HG03196 (cell line): Measurements from ENCODE around the gene OOSP1.
"Not testable (repeated sequence)": the region's sequence is repeated elsewhere in the genome, so short reads cannot be mapped to it uniquely, and the experiment has no call there.

Experiments used
- ATAC-seq: cut with Tn5 transposase; IDR thresholded peaks from one replicate; pipeline ENCODE4 v1.9.1; 2021; ENCODE audit not compliant: unreplicated experiment

Gene OOSP1, protein sequence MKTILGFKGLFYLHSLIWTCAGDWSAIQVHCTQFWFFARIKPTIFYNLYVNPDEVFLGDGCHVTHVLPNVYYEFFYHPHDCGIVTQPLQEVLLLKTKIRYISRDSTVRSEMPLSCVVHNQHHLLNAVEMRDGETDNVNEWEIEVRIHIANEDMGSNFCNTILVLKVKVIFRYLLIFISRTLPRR

DNA sequence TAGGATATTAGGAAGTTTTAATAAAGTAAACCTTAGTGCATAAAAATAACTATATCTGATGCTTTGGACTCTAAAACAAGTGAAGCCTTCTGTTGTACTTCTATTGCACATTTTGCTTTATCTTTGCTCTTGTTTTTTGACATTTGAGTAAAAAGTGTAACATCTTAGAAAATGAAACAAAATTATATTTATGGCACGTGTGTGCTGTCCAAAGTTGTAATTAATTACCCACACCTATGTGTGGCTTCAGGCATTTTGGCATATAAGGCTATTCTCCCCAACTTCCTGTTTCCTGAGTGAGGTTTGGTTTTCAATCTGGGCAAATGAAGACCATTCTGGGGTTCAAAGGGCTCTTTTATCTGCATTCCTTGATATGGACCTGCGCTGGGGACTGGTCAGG is at the start of gene OOSP1:
TSS of gene OOSP1 (plus strand) at position 301 of the 400 bp plus-strand sequence. CDS start at position 324, 23 bp downstream.
- no peak for ATAC-seq

DNA sequence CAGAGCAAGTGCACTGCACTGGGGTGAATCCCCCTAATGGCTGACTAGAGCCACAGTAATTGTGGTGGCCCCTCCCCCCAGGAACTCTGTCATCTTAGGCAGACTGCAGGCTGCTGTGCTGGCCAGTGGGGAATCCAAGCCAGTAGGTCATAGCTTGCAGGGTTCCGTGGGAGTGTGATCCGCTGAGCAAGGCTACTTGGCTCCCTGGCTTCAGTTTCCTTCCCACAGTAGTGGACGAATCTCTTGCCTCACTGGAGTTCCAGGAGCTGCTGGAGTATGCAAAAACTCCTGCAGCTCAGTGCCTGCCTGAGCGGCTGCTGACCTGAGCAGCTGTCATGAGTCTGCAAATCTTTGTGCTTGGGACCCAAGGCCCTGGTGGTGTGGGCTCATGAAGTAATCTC is 46.5 kb upstream of the OOSP1 start:
- ATAC-seq, result no peak

DNA sequence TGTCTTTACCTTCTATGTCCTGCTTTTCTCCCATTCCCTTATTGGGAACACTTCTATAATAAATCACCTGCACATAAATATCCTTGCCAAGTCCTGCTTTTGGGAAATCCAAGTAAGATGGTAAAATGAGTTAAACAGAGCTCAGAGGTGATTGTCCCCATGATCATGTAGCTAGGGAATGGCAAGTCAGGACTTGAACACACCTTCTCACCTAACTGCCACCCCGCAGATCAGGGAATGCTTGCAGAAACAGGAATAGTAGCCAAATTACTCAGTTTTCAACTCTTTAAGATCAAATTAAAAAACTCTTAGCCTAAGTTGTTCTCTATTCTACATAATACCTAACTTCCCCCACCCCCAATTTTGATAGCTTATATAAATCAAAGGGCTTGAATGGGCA is 43.6 kb upstream of the OOSP1 start:
- no peak for ATAC-seq

DNA sequence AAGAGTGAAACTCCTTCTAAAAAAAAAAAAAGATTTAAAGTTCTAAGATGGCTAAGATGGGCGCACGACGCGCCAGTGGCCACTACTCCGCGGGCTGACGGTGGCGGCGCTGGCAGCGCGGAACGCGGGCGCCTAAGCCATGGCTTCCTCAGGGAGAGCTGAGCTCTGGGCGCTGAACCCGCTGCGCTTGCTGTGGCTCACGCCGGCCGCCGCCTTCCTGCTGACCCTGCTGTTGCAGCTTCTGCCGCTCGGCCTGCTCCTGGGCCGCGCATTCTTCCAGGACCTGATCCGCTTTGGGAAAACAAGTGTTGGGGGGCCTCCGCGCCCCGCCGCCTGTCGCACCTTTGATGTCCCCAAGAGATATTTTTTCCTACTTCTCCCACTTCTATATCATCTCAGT is 40.2 kb upstream of the OOSP1 start:
- no peak for ATAC-seq

DNA sequence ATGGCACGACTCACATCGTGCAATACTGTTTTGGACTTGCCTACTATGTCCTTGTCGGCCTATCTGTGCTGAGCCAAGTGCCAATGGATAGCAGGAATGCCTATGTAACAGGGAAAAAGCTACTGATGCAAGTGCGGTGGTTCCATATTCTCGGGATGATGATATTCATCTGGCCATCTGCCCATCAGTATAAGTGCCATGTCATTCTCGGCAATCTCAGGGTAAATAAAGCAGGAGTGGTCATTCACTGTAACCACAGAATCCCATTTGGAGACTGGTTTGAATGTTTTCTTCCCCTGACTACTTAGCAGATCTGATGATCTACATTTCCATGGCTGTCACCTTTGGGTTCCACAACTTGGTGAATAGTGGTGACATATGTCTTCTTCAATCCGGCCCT is 39.6 kb upstream of the OOSP1 start:
- no peak for ATAC-seq

DNA sequence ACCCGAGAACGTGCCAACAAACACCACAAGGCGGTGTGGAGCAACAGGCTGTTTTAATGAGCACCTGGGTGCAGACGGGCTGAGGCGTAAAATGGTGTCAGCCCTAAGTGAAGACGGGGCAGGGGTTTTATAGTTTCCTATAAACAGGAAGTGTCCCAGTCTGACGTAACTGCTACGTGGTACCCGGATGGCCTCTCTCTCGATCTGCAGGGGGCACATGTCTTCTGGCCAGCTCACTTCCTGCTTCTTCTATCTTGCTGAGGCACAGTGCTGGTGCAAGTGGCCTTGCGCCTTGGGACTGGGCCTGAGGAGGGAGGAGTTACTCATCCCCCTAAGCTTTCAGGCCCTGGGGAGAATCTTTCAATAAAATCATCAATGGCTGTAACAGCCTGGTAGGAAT is 38.7 kb upstream of the OOSP1 start:
- ATAC-seq, result no peak

DNA sequence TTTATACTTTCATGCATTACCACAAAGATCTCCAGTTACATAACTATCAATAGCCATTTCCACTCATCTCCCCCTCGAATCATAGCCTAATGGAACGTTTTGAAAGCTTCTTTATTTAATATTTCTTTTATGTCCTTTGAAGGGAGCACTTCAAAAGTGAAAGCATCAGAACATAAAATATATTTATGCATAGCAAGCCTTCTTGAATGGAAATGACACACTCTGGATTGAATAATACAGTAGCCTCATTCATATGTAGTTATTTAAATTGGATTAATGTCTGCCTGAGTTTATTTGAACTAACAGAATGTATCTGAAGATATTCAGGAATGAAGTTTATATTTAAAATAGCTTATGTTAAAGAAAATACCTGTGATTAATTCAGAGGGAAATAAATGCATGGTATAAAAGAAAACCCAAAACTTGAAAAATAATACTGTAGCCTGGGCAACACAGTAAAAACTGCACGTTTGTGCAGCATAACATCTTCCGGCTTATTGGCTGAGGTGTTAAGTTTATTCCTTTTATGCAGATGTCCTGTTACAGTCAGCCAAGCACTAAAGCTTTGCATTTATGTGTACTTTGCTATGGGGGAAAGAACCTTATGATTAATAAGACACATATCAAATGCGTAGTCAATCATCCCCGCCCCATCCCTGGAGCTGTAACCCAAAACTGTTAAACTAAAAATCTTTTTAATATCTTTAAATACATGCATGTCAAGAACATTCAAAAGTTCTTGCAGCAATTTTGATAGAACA is 37.7 kb upstream of the OOSP1 start:
- ATAC-seq, result no peak

DNA sequence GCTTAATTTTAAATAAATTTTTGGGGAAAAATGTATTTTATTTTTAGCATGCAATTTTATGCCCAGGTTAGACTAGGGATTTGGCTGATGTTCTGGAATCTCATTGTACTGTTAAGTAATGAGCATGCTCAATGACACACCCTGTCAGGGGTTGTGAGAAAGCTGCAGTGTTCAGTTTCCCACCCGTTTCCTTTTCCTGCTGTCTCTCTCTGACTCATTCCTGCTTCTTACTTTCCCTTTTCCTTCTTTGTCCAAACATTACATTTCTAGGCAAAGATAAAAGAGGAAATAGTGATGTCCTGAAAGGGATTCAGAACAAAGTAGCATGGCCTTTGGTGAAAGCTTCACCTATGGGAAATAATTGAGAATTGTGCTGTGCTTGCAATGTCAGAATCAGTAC is 36.9 kb upstream of the OOSP1 start:
- no peak for ATAC-seq

DNA sequence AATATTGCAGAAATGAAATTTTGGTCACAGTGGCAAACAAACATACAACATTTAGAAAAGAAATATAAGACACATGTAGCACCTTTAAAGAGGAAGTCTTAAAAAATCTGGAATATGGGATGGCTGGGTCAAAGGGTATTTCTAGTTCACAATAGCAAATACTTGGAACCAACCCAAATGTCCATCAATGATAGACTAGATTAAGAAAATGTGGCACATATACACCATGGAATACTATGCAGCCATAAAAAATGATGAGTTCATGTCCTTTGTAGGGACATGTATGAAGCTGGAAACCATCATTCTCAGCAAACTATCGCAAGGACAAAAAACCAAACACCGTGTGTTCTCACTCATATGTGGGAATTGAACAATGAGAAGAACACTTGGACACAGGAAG is 34.7 kb upstream of the OOSP1 start:
- not testable (repeated sequence) for ATAC-seq

DNA sequence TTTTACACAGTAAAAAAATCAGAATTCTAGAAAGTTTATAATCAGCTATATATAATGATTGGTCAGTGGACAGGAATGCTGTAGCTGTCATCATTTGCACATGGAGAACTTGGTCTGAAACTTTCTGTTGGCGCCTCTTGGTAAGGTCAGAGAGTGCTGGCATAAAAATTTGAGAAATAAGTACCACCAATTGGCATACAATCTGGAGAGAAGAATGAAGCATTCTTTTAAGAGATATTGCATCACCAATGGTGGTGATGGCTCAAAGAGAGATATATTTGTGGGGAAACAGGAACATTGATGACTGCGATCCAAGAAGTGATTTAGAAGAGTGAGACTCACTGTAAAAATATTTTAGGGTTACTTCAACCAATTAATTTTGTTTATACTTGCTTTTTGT is 19.8 kb upstream of the OOSP1 start:
- ATAC-seq, result no peak

DNA sequence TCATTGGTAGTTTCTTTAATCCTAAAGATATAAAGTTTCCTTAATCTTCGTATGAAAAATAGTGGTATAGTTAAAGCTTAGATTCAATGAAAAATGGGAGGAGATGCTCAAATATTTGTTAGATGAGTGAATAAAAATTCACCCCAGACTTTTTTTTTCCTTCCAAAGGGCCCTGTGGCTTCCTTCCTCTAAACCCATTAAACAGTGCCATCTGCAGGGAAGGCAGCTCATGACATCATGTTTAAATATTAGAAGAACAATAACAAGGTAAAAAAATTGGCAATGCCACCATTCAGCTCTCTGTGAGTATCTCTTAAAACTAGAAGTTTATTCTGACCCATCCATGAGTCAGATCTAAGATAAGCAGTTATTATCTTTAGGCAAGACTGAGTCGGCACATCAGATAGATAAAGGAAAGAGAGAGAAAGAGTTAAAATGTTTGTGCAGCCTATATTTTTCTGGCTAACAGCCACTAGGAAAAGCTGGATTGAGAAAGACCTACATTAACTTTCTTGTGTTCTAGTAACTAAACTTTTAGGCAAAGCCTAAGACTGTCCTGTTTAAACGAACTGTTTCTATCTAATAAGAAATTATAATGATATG is 19.1 kb upstream of the OOSP1 start:
- ATAC-seq, result no peak

DNA sequence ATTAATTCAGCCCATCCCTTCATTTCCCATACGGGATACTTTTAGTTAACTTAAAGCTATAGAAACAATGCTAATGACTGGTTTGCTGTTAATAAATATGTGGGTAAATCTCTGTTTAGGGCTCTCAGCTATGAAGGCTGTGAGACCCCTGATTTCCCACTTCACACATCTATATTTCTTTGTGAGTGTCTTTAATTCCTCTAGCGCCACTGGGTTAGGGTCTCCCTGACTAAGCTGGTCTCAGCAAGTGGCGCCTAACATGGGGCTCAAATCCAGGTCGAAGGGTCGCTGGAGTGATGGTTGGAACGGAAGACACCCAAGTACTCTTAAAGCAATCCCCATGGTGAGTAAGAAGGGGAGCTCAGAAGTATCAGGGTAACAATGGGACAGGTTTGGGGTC is 14.4 kb upstream of the OOSP1 start:
- ATAC-seq, result no peak

DNA sequence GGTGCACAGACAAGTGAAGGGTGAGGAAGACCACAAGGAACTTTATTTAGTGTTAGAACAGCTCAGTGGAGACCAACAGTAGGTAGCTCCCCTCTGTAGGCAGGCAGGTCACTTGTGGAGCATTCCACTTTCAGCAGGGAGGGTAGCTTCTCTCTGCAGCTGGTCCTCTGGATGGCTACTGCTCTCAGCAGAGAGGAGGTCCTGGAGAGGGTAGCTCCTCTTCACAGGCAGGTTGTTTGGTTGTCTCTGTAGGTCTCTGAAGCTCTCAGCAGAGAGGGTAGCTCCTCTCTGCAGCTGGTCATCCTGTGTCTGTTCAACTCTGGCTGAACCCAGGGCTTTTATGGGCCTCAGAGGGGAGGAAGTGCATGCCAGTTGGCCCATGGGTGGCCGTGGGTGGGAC is 6.5 kb upstream of the OOSP1 start:
- ATAC-seq, result no peak

DNA sequence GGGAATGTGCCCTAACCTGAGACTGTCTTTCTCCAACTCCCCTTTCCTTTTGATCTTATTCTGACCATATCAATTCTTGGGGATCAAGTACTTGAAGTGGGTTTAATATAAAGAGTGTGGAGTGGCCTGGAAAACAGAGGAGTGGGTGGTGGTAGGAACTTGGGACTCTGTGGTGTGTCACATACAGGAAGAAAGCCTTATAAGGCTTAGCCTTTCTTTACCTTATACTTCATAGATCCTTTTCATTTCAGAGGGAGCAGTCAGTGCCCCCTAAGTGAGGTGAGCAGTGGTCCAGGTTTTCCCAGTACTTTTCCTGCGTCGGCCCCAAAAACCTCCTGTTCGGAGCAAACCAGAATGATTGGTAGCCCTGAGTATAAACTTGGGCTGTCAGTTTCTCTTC is 486 bp downstream of the OOSP1 start:
- no peak for ATAC-seq

DNA sequence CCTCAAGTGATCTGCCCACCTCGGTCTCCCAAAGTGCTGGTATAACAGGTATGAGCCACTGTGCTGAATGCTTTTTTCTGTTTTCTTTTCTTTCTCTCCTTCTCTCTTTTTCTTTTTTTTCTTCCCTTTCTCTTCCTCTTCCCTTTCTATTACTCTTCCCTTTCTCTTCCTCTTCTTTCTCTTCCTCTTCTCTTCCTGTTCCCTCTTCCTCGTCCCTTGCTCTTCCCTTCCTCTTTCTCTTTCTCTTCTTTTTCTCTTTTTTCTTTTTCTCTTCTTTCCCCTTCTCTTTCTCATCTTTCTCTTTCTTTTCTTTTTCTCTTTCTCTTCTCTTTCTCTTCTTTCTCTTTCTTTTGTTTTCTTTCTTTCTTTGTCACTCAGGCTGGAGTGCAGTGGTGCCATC is 1.2 kb downstream of the OOSP1 start:
- ATAC-seq, result no peak

DNA sequence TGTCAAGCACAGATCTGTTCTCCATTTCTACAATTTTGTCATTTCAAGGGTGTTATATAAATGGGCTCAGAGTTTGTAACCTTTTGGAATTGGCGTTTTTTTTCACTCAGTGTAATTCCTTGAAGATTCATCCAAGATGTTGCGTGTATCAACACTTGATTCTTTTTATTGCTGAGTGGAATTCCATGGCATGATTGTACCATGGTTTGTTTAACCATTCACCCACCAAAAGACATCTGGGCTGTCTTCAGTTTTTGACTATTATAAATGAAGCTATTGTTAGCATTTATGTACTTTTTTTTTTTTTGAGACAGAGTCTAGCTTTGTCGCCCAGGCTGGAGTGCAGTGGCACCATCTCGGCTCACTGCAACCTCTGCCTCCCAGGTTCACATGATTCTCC is 2.9 kb downstream of the OOSP1 start:
- ATAC-seq, result no peak

DNA sequence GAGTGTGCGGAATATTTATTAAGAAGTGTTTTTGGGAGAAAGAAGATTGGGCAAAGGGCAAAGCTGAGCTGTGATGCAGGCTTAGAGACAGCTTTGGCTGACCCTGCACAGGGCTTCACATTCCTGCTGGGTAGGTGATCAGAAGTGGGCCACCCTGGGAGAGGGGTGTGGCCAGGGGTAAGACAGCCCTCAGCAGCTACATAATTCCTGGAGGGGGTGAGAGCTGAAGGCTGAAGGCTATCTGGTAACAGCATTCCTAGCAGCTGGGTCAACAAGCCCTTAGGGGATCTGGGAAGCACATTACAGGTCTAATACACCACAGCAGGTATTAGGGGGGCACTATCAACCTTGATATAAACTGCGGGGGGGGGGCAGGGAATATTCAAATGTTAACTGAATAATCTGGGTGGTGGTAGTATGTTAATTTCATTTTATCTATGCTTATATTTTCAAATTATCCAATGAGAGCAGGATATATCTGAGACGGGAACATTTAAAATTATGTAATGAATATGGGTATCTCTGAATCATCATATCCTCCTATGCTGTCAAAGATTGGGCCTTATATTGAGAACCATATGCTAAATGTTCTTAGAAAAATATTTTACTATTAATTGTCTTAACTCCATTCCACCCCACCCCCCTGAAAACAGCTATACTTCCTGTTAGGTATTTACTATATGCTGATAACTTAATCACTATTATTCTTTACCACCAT is 5.9 kb downstream of the OOSP1 start:
- ATAC-seq, result no peak

DNA sequence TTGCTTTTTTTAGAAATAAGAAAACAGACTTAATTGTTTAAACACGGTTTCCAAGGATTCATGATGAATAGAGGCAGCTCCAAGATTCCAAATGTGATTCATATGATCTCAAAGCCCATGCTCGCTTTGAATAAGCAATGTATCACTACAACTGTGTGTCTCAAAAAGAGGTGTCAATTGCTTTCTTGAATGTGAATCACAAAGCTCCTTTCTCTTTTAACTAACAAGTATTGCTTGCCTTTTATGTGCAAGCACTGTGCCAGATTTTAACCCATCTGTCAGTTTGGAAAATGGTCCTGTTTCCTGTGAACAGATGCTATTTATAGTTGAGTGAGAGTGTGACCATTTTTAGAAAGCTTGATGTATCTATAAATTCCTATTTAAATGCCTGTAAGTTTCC is 6.5 kb downstream of the OOSP1 start:
- no peak for ATAC-seq

DNA sequence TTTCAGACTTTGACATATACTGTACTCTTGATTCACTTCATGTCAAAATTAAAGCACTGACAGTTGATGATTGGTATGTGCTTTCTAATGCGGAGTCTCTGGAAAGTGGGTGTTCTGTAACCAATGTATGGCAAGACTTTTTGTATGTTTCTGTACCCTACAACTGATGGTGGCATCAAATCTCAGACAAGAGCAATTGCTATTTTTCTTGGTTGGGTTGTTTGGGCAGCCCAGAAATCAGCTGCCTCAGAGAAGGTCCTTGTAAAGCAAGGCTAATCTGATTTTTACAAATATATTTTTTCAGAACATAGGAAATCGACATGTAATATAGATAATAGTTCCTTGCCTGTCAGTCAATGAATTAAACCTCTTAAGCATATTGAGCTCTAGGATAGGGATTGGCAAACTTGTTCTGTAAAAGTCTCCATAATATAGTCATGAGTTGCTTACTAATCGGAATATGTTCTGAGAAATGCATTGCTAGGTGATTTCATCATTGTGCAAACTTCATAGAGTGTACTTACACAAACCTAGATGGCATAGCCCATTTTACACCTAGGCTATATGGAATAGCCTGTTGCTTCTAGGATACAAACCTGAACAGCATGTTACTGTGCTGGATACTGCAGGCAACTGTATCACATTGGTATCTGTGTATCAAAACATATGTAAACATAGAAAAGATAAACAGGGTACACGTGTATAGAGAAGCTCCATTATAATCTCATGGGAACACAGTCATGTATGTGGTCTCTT is 15.4 kb downstream of the OOSP1 start:
- no peak for ATAC-seq

DNA sequence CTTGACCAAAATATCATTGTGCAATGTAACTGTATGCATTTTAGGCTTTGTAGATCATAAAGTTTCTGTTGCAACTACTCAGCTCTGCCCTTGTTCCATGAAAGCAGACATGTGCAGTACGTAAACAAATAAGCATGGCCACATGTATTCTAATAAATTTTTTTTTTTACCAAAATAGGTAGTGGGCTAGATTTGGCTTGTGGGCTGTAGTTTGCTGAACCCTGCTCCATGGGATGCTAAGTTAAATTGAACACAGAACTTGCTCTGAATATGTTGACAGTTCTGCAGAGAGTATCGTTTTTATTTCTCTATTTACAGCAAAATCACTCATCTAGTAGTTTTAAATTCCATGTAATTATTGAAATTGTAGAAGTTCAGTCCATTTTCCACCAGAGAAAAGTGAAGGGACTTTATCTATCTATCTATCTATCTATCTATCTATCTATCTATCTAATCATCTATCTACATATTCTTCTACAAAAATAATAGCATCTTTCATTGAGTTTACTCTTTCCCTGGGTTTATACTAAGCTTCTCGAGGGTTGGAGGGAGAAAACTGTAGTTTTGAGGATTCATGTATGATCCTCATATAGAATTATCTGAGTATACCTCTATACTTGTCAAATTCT is 16.1 kb downstream of the OOSP1 start:
- ATAC-seq, result no peak

DNA sequence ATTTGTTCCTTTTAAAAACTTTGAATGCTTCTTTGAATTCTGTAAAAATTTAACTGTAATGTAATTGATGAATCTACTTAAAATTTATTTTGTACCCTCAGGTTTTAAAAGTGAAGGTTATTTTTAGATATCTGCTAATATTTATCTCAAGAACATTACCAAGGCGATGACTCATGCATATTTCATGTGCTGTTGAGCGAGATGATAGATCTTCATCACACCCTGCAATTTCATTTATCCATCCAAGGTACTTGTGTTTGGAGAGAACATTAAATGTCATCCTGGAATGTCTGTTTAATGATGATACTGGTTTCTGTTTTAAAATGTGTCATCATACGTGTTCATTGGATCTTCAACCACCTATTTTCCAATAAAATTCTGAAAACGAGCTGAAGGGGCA is 18.9 kb downstream of the OOSP1 start:
- ATAC-seq, result no peak
